GM18867 (cell line): ENCODE data around the gene CSTPP1.
"Not testable (repeated sequence)": the region's sequence is repeated elsewhere in the genome, so short reads cannot be mapped to it uniquely, and the experiment has no call there.

ENCODE experiments used
- ATAC-seq: cut with Tn5 transposase; IDR thresholded peaks from one replicate; pipeline ENCODE4 v1.9.1; 2021; ENCODE audit warnings: mild to moderate bottlenecking, moderate library complexity; ENCODE audit not compliant: unreplicated experiment

Gene CSTPP1

DNA sequence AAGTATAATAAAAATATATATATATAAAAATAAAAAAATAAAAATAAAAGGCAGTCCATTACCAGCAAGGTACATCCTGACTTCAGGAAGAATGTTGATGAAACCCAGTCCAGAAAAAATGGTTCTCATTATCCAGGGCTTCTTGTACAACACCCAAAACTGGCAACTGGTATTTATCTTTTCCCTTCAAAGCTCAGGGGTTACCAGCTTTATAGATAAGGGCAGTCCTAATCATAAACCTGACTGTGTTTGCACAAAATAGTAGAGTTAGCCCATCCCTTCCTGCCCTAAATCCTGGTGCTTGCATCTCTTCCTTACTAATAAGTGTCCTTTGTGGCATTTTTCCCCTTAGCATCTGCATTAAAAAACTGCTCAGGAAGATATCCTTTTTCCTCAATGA lies 97.5 kb downstream of the CSTPP1 start:
- no peak for ATAC-seq

DNA sequence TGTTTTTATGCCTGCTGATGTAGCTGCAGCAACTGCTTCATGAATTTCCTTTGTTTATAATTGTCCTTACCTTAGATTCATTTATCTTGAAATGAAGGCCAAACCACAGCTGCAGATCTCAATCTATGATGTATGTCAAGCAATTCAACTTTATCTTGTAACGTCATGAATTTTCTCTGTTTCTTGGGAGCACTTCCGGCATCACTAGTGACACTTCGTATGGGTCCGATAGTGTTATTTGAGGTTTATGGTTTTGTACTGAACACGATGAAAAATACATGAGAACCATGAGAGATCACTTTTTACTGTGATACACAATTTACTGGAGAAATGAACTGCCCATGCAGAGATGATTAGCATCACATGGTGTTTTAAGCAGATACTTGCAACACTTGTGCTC lies 98.5 kb downstream of the CSTPP1 start:
- ATAC-seq = no peak

DNA sequence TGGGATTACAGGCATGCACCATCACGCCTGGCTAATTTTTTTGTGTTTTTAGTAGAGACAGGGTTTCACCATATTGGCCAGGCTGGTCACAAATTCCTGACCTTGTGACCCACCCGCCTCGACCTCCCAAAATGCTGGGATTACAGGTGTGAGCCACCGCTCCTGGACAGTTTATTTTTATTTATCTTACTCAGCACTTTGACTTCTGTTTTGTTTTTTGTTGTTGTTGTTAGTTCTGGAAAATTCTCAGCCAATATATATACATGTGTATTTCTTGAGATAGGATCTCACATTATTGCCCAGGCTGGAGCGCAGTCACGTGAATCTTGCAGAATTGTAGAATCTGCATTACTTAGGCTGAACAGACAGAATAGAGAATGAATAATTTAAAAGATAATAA lies 107.6 kb downstream of the CSTPP1 start:
- no peak for ATAC-seq

DNA sequence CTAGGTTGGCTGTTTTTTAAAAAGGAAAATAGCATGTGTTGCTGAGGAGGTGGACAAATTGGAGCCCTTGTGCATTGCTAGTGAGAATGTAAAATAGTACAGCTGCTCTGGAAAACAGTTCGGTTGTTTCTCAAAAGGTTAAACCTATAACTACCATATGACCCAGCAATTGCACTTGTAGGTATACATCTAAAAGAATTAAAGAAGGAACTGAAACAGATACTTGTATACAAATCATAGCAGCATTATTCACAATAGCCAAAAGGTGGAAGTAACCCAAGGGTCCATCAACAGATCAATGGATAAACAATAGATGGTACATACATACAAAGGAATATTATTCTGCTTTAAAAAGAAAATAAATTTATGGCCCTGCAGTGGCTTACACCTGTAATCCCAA lies 111.4 kb downstream of the CSTPP1 start:
- no peak for ATAC-seq

DNA sequence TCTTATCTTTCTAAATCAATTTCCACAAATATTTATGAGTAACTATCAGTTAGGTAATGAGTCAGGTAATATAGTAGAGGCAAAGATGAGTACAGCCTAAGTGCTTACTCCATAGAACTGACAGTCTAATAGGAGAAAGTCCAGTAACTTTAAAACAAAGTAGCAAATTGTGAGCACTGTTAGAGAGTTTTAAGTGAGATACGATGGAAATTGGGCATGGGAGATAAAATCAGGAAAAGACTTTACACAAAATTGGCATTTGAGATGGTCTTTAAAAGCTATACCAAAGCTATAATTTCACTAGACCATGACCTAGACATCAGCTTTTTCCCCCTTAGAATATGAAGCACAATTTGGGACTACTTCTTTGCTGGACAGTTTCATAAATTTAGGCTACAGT lies 113.7 kb downstream of the CSTPP1 start:
- no peak for ATAC-seq

DNA sequence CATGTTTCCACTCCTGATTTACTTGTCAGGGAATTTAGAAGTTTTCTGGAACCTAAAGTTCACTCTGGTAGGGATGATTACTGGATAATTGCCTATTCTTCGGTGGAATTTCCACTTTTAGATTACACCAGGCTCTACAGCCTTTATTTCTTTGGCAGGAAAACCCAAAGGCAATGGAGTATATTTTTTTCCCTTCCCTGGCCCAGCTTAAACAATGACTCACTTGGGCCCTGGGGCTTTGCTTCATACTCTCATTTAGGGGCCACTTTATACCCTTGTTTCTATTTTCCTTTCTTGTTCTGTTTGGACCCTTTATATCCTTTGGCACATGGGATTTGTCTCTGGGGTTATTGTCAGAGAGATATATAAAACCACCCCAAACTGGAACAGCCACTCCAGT lies 114.7 kb downstream of the CSTPP1 start:
- ATAC-seq = no peak

DNA sequence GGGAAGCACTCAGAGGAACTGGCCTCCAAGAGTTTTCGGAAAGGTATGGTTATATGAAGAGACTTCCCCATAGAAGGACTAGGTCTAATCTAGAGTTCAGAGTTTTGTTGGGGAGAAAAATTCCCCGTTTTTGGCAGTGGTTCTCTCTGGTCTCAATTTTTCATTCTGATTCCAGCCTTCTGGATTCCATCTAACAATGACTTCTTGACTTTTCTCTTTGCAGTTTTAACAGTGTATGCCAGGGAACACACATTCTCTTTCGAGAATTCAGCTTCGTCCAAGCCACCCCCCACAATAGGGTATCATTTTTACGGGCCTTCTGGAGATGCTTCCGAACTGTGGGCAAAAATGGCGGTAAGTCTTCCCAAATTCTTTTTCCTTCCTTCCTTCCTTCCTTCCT lies 115.6 kb downstream of the CSTPP1 start:
- no peak for ATAC-seq

DNA sequence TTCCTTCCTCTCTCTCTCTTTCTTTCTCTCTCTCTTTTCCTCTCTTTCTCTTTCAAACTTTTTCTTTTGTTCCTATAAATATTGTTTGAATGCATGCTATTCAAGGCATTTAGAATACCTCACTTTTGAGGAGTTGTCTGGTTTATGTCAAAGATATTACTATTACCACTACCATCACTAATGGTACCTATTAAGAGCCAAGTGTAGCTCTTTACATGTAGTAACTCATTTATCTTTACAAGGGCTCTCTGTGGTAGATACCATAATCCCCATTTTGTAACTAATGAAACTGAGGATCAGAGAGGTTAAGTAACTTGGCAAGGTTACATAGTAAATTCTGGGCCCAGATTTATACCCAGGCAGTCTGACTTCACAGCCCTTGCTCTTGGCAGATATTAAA lies 116.0 kb downstream of the CSTPP1 start:
- ATAC-seq = no peak

DNA sequence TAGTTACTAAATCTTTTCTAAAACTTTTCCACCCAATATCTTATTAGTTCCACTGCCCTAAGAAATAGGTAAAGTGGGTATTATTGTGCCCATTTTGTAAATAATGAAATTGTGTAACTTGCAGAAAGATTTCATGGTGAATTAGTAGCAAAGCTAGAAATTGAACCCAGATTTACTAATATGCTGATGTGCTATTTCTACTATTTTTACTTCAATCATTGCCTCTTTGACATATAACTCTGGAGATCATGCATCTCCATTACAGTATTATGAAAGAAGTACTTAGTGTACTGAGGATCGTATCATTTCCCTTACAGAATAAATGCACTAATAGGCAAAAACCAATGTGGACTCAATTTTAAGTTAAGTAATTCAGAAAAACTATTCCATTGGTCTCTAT lies 119.0 kb downstream of the CSTPP1 start:
- no peak for ATAC-seq

DNA sequence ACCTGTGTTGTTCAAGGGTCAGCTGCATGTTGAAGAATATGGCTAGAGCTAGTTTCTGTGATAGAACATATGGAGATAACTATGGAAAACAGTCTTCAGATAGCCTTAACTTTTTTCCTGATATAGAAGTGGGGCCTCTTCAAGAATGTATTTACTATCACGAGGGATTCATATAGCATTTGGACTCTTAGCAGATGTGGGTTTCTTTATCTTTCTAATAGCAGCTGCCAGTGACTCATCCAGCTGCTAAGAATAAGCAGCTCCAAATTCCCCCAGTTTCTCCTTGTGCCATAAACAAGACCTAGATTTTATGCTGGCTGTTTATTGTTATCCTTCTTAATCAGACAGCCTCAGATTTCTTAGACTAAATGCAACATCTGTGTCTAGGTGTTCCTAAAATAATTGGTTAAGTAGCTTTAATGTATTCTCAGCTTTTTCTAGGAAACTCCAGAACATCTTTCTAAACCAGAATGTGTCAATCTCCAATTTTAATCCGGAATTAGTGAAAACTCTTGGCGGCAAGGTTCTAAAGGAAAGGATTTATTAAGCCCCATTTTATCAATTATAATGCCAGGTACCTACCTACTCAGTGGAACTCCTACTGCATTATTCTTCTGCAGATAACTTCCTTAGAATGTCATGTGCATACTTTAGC lies 119.8 kb downstream of the CSTPP1 start:
- no peak for ATAC-seq

DNA sequence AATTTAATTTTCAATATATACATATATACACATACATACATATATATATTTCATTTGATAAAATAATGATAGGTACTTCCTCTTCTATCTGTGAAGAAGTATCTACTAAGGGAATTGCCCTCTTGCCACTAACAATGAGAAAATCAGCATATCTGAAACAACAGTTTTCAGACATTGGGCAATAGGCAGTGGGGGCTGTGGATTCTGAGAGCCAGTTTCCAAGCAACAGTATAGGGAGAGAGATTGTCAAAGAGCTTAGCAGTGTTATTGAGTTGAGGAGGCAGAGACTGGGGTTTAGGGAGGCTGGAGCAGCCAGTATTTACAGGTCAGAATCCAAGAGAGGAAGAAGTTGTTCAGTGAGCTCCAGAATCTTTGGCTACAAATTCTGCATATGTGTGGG lies 120.8 kb downstream of the CSTPP1 start:
- no peak for ATAC-seq

DNA sequence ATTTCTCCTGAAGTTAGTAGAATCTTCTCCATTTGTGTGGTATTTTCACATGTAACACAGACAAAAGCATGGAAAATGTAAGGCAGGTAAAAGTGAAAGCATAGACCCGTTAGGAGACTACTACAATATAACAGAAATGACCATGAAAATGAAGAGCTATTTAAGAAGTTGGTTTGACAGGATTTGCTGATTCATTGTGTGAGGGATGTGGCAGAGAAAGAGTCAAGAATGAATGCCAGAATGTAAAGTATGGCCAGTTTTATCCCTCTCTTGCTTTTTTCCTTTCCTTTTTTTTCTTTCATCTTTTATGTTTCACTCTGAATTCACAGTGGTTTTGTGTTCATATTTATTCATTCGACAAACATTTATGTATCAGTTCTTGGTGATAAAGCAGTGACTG lies 124.2 kb downstream of the CSTPP1 start:
- ATAC-seq = no peak

DNA sequence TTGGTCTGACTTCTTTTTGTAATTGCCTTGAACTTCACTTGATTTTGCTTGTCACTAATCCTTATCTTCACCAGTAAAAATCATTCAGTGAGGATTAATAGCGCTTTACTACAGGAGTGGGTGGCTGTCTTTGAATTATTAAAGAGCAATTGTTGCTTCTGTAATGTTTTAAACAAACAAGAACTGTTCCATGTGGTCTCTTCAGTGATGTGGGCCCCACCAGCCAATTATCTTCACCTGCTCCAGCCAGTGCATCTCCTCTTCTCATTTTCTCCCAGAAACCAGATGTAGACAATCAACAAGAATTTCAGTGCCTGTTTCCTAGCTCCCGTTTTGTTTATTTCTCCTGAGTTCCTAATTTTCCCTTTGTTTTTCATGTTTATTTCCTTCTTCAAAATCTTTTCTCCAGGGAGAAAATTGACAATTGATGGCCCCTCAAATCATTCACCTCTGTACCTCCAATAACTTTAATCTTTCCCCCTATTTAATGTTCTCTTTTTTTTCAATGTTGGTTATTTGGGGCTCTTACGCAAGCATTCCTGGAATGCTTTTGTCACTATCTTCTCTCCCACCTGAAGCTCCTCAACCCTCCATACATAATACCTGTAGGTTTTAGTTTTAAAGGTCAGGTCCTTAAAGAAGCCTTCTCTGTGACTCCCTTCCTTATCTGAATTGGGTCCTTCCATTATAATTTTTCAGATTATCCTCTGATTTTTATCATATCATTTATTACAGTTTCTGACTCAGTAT lies 125.0 kb downstream of the CSTPP1 start:
- no peak for ATAC-seq

DNA sequence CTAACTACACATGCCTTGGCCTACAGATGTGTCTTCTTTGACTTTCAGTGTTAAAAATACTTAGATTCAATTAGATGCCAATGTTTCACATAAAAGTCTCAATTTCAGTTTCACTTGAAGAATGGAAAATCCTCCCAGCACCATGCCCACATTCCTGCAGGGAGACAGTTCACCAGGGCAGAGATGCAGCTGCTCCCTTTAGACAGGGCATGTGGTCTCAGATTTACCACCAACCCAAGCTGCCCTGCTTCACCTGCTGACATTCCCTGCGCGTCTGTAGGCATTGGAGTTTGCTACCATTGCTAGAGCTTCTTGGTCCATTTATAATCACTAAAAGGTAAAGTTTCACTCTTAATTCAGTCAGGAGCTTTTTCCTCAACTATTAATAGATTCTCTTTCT lies 126.2 kb downstream of the CSTPP1 start:
- ATAC-seq = no peak

DNA sequence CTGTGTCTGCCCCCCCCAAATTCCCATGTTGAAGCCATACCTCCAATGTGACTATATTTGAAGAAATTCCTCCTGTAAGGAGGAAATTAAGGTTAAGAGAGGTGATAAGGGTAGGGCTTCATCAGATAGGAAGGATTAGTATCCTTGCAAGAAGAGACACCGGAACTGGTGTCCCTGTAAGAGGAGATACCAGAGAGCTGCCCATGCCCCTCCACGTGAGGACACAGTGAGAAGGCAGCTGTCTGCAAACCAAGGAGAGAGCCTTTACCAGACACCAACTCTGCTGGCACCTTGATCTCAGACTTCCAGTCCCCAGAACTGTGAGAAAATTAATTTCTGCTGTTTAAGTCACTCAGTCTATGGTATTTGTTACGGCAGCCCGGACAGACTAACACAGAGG lies 130.8 kb downstream of the CSTPP1 start:
- no peak for ATAC-seq

DNA sequence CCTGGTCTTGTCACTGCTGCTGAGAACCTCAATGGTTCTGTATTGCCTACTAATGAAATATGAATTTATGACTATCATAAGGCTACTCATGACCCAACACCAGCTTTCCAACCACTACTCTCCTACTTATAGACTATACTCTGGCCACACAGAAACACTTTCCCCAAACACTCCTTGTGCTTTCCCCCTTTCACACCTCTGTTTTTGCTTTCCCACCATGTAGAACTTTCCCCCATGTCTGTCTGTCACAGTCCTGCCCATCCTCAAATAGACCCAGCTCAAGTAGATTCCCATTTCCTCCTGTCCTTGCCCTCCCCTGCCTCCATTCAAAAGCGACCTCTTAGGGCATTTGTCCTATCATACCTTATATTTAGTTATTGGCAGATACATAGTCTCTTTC lies 134.2 kb downstream of the CSTPP1 start:
- no peak for ATAC-seq

DNA sequence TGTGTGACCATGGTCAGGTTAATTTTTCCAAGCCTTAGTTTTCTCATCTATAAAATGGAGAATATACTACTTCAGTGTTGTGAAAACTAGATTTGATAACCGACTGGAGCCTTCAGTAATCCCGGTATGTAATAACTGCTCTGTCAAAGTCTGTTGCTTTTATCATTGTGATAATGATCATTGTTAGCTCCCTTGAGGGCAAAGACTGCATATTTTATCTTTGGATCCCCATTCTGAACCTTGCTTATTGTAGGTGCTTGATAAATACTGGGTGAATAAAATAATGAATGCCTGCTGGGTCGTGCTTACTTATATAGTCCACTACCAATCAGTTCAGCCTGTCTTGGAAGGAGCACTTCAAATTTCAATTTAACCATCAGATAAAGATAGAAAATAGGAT lies 134.8 kb downstream of the CSTPP1 start:
- ATAC-seq = no peak

DNA sequence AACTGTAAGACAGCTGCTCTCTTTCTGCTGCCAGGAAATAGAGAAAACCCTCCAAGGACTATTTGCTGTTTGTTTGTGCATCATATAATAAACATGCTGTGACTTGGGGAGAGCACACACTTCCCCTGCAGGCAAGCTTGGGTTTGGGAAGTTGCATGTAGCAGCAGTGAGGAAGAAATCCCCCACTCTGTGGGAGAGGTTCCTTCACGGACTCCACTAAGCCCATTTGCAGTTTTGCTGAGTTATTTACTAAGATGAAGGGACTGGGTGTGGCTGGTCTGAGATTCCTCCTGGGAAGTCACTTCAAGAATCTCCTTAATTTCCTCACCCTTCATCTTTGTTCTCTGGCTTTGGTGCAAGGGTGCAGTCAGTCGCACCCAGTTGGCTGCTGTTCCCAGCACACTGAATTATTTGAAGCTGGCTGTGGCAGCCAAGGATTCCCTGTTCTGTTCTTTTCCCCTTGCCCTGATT lies 135.3 kb downstream of the CSTPP1 start:
- ATAC-seq = no peak

DNA sequence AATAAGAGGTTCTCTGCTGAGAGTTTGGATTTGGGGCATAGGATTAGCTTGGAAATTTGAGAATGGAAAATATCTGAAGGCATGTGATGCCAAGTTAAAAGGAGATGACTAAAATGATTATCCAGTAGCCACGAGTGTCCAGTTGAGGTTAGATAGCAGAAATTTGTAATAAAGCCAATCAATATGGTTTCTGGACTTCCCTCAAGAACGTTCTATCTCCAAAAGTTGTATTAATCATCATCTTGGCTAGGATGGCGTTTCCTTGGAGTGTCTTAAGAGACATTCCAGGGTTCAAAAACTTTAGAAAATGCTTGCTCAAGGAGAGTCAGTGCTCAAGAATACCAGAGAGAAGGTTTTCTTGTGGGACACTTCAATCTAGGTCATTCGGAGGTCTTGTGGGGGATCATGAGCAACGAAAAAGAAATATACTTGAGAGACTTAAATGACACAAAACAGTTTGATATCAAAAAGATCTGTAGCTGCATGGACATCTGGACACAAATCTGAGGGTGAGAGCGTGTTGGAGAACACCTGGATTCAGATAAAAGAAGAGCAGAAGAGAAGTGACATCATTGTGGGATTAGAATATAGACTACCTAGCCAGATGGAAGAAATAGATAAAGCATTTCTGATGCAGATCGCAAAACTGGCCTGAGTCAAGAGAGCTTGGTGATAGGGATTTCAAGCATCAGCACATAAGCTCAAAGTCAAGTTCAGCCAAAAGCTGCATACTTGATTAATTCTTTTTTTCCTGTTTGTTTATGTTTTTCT lies 142.4 kb downstream of the CSTPP1 start:
- no peak for ATAC-seq

DNA sequence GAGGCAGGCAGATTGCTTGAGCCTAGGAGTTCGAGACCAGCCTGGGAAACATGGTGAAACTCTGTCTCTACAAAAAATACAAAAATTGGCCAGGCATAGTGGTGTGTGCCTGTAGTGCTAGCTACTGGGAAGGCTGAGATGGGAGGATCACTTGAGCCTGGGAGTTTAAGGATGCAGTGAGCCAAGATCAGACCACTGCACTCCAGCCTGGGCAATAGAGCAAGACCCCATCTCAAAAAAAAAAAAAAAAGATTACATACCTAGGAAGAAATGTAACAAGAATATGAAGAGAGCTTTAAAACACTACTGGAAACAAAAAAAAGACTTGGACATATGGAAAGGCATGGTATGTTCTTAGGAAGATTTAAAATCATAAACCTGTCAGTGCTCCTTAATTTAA lies 144.2 kb downstream of the CSTPP1 start:
- ATAC-seq = not testable (repeated sequence)

DNA sequence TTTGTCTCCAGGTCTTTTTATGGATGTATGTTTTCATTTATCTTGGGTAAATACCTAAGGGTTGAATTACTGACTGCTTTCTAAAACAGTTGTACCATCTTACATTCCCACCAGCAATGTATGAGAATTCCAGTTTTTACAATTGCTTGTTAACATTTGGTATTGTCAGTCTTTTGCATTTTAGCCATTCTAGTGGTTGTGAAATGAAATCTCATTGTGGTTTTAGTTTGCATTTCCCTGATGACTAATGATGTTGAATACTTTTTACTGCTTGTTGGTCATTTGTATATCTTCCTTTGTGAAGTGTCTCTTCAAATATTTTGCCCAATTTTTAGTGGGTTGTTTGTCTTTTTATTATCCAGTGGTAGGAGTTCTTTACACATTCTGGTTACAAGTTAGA lies 147.4 kb downstream of the CSTPP1 start:
- no peak for ATAC-seq

DNA sequence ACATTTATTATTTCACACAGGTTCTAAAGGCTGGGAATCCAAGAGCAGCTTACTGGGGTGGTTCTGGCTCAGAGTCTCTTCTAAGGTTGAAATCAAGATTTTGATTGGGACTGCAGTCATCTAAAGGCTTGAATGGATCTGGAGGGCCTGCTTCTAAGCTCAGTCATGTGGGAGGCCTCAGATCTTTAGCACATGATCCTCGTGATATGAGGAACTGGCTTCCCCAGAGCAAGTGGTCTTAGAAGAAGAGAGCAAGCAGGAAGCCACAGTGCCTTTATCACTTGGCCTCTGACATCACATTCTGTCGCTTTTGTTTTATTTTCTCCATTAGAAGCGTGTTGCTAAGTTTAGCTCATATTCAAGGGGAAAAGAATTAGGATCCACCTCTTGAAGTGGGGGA lies 151.2 kb downstream of the CSTPP1 start:
- no peak for ATAC-seq
